MM.1S (cell line): ENCODE results near the gene CACFD1.

Source experiments
- CTCF ChIP-seq: fragments of 300-600 bp; sonication (generic); IDR thresholded peaks from 2 replicates; pipeline ENCODE4 v1.5.1; 2016; ENCODE audit warnings: antibody characterized with exemption, low read length, mixed read lengths
- EZH2phosphoT487 ChIP-seq: fragments of 300-600 bp; sonication (generic); IDR thresholded peaks from 2 replicates; pipeline ENCODE4 v1.6.1; 2018; ENCODE audit warnings: antibody characterized with exemption, low read length

- no peak for TF ChIP-seq CTCF
- no peak for TF ChIP-seq EZH2phosphoT487
These were observed 27.6 kb downstream of the CACFD1 start for GRCh38 chr9:133487331-133487725.
